GOT3 (cell line): ENCODE data around the gene SSC5D.

Experiments
- DNase-seq: peaks from one replicate; lab custom pipeline; 2025; ENCODE audit warnings: mixed read lengths; lab: John Stamatoyannopoulos, UW

SSC5D gene

DNA sequence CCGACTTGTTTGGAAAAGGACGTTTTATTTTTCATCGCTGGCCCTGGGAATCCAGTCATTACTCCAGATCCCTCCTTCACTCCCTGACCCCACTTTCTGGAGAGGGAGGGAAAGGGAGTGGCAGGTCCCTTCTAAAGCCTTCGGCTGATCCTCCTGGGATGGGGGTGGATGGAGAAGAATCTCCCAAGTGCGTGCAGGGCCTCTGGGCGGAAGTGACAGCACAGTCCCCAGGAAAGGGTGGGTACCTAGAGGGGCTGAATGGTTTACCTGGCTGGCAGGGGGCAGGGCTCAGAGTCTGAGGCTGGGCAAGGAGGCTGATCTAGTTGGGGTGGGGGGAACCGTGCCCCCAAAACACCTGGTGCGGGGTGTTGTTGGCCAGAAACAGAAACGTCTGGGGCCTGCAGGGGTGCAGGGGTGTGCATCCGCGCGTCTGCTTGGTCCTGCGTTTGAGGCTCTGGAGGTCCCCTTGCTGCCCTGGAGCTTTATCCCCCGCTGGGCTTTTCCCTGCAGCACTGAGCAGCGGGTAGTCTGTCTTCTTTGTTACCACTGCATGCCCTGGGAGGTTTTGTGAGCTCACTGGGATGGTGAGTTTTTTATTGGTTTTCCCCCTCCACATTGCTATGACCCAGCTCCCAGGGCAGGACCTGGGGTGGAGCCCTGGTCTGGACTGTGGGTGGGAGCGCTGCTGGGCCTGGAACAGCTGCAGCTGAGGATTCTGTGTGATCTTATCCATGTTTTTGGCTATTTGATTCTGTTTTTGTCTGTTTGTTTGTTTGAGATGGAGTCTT is 14.8 kb upstream of the SSC5D start:
- DNase-seq = no peak

DNA sequence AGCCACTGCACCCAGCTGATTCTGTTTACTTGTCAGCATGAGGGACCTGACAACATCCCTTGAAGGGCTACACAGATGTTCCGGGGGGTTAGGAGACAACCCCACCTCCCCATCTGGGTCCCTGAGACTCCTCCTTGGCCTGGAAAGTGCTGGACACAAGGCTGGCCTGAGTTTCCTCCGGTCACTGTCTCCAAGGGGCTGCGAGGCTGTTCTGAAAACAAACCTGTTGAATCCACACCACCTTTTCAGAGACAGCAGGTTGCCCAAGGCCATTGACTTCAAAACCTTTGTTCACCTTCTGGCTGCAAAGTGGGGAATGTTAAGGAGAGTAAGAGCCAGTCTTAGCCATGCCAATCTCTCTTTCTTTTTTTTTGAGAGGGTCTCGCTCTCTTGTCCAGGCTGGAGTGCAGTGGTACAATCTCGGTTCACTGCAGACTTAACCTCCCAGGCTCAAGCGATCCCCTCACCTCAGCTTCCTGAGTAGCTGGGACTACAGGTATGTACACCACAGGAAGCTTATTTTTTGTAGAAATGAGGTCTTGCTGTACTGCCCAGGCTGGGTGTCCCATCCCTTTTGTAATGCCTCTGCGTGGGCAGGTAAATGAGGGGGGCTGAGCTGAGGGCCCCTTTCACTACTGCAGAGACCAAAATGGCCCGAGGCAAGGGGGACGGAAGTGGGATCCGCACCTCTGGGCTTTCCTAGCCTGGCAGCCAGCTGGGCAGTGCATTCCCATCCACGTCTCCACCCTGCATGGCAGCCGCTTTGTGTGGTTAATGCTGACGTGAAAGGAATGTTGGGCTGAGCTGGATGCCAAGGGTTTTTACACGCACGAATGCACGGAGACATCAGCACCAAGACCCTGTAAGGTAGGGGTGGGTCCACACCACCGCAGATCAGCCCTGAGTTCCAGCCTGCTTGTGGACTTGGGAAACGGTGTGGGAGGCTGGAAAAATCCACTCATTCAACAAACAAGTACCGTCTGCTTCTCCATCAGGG is 13.7 kb upstream of the SSC5D start:
- DNase-seq = no peak

DNA sequence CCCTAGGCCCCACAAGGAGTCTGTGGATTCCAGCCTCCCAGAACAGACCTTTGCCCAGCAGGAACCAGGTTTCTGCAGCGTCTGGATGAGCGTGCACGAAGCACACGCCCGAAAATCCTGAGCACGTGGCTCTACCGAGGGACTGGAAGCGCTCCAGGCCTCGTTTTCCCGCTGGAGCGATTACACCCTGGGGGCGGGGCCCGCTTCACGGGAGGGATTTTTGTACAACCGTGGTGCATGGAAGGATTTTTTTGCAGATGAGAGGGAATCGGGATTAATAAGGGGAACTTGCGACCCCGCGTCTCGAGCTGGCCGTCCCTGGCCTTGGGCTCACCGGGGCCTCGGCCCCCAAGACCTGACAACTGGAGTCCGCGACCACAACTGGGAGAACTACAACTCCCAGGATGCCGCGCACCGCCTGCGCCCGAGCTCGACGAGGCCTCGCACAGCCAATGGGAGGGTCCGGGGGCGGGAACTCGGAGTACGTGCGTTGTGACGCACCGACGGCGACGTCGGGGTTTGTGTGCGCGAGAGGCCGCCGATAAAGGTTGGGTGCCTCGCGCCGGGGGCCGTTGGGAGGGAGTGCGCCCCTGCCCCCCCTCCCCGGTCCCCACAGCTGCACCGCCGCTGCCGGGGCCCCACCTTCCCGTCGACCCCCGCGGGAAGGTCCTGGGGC is 12.0 kb upstream of the SSC5D start, which contains the start of gene ZNF628:
ZNF628 (plus strand) TSS at position 518 of the 676 bp plus-strand sequence. CDS start 3,294 bp downstream, outside the sequence.
- peak; percentile 93 for DNase-seq

DNA sequence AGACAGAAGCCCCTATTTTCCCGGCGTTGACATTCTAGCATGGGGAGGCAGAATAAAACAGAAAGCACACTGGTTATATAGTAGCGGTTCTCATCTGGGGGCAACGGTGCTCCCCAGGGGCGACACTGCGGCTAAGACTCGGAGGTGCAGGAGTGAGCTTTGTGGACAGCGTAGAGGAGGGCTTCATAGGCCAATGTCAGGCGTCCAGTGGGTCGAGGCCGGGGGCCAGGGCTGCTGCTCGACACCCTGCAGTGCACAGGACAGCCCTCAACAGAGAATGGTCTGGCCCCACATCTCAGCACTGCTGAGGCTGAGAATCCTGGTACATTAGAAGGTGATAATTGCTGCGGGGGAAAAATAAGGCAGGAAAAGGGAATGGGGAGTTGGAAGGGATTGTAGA is 10.3 kb upstream of the SSC5D start:
- DNase-seq = no peak

DNA sequence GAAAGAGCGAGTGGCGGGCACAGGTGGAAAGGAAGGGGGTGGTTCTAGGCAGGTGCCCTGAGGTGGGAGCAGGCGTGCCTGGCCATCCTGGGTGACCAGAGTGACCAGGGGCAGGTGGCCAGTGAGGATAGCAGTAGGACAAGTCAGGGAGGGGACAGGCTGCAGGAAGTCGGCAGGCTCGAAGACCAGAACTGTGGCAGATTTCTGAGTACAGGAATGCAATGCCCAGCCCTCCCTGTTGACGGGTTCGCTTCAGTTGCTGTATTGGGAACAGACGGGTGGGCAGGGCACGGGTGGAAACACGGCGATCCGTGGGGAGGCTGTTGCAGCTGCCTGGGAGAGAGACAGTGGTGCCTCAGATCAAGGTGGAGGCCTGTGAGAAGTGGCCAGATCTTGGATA is 9.9 kb upstream of the SSC5D start:
- no peak for DNase-seq

DNA sequence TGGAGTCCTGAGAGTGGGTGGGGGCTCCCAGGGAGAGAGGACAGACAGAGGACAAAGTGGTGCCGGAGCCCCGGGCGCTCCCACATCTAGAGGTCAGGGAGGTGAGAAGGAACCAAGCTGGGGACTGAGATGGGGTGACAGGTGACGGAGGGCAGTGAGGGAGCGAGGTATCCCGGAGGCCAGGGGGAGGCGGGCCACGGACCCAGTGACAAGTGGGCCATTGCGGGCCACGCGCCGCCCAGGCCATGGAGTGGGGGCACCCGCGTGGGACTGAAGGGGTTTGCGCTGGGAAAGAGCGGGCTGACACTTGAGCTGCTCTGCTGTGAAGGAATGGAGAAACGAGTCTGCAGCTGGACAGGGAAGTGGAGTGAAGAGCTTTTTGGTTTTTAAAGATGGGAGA is 9.2 kb upstream of the SSC5D start:
- no peak for DNase-seq

DNA sequence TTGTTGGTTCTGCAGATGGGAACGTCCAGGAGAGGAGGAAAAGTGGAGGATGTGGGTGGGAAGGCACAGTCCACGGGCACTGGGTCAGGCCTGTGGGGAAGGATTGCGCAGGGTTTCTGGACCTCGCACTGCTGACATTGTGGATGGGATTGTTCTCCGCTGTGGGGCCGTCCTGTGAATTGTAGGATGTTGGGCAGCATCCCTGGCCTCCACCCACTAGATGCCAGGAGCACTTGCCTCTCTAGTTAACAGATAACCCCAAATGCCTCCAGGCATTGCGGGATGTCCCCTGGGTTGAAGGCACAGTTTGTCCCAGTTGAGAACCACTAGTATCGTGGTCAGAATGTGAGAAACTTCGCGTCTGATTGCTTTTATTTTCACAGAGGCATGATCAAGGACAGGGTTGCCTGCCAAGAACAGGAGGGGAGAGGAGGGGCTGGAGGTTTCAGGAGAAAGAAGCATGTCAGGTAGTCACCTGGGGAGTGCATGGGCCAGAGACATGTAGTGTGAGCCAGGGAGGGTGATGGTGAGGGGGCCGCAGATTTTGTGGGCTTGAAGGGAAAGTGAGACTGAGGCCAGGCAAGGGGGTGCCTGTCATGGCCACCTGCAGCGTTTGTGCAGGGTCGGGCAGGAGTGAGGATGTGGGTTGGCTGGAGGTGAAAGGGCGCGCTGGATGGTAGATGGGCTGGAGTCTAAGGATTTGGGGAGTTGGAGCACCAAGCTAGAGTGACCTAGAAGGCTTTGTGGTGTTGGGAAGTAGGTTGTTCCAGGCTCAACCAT is 8.6 kb upstream of the SSC5D start:
- DNase-seq = no peak

DNA sequence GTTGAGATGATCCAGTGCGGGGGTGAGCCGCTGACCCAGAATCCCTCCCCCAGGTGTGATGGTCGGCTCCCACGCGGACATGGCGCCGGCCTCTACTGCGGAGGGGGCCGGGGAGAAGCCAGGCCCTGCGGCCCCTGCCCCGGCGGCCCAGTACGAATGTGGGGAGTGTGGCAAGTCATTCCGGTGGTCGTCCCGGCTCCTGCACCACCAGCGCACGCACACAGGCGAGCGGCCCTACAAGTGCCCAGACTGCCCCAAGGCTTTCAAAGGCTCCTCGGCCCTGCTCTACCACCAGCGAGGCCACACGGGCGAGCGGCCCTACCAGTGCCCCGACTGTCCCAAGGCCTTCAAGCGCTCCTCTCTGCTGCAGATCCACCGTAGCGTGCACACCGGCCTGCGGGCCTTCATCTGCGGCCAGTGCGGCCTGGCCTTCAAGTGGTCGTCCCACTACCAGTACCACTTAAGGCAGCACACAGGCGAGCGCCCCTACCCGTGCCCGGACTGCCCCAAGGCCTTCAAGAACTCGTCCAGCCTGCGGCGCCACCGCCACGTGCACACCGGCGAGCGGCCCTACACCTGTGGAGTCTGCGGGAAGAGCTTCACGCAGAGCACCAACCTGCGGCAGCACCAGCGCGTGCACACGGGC is 7.0 kb upstream of the SSC5D start:
- DNase-seq = no peak

DNA sequence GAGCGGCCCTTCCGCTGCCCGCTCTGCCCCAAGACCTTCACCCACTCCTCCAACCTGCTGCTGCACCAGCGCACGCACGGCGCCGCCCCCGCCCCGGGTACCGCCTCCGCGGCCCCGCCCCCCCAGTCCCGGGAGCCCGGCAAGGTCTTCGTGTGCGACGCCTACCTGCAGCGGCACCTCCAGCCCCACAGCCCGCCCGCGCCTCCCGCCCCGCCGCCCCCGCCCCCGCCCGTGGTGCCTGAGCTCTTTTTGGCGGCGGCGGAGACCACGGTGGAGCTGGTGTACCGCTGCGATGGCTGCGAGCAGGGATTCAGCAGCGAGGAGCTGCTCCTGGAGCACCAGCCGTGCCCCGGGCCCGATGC is 6.5 kb upstream of the SSC5D start:
- DNase-seq = no peak

DNA sequence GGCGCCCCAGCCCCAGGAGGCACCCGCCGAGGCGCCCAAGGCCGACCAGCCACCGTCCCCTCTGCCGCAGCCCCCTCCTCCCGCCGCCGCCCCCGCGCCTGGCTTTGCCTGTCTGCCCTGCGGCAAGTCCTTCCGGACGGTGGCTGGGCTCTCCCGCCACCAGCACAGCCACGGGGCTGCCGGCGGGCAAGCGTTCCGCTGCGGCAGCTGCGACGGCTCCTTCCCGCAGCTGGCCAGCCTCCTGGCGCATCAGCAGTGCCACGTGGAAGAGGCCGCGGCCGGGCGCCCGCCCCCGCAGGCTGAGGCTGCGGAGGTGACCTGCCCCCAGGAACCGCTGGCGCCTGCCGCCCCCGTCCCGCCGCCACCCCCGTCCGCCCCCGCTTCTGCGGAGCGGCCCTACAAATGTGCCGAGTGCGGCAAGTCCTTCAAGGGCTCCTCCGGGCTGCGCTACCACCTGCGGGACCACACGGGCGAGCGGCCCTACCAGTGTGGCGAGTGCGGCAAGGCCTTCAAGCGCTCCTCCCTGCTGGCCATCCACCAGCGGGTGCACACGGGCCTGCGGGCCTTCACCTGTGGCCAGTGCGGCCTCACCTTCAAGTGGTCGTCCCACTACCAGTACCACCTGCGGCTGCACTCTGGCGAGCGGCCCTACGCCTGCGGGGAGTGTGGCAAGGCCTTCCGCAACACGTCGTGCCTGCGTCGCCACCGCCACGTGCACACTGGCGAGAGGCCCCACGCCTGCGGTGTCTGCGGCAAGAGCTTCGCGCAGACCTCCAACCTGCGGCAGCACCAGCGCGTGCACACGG is 5.9 kb upstream of the SSC5D start:
- DNase-seq = no peak

DNA sequence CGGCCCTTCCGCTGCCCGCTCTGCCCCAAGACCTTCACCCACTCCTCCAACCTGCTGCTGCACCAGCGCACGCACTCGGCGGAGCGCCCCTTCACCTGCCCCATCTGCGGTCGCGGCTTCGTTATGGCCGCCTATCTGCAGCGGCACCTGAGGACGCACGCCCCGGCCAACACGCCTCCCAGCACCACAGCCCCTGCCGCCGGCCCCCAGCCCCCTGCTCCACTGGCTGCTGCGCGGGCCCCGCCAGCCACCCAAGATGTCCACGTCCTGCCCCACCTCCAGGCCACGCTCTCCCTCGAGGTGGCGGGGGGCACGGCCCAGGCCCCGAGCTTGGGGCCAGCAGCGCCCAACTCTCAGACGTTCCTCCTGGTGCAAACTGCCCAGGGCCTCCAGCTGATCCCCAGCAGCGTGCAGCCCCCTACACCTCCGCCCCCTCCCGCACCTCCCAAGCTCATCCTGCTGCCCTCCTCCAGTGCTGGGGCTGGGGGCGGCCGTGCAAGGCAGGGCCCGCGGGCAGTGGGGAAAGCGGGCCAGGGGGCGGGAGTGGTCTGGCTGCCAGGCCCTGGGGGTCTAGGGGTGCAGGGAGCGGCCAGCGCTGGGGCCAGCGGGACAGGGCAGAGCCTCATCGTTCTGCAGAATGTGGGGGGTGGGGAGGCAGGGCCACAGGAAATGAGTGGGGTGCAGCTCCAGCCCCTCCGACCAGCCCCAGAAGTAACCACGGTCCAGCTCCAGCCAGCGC is 5.1 kb upstream of the SSC5D start:
- DNase-seq = no peak

DNA sequence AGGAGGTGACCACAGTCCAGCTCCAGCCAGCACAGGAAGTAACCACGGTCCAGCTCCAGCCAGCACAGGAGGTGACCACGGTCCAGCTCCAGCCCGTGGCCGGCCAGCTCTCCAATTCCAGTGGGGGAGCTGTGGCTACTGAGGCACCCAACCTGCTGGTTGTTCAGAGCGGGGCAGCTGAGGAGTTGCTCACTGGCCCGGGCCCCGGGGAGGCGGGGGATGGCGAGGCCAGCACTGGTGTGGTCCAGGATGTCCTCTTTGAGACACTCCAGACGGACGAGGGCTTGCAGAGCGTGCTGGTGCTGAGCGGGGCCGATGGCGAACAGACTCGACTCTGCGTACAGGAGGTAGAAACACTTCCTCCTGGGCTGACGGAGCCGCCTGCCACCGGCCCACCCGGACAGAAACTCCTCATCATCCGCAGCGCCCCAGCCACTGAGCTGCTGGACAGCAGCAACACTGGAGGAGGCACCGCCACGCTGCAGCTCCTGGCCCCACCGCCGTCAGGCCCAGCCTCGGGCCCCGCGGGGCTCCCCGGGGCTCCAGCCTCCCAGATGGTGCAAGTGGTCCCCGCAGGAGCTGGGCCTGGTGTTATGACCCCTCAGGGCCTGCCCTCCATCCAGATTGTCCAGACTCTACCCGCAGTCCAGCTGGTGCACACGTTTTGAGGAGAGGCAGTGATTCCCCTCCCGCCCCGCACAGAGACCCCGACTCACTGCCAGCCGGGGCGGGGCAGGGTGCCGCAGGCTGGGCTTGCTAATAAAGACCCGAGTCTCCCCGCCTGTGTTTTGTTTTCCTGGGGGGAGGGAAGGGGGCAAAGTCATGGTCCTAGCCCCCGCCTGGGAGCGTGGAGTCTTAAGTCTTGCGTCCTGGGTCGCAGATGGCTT is 4.3 kb upstream of the SSC5D start:
- no peak for DNase-seq

DNA sequence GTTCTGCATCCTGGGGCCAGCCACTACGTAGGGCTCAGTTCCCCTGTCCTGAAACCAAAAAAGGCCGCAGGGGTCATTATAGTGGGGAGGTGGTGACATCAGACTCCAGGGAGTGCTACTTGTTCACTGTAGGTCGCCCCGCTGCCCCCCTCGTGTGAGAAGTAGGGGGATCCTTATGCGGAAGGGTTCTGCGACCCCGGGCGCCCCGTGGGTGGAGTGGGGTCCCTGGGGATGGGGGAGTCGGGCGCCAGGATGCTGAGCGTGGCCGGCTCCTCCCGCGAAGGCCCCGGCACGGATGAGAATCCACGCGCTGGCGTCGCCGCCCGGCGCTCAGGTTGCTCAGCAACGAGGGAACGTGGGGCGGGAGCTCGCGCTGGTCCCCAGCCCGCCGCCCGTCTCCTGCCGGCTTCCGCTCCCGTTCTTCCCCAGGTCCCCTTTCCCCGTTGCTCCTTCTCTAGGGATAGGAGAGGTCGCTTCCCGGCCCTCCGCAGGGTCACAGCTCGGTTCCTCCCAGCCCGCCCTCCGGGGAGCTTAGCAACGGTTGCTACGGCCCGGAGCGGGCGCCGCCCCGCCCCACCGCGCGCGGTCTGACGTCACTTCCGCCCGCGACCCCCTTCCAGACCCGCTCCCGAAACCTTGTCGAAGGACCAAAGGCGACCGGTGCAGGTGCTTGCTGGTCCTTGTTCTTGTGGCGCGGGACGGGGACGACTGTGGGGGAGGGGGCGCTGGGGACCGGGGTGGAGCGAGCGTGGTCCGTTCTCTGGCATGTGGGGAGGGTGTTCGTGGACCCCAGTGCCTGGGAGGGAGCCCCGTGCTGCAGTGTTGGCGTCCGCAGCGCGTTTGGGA is 3.4 kb upstream of the SSC5D start, which contains the start of gene NAT14:
NAT14 (plus strand) TSS at position 596 of the 846 bp plus-strand sequence. CDS start 521 bp downstream, outside the sequence.
- peak; percentile 21 for DNase-seq

DNA sequence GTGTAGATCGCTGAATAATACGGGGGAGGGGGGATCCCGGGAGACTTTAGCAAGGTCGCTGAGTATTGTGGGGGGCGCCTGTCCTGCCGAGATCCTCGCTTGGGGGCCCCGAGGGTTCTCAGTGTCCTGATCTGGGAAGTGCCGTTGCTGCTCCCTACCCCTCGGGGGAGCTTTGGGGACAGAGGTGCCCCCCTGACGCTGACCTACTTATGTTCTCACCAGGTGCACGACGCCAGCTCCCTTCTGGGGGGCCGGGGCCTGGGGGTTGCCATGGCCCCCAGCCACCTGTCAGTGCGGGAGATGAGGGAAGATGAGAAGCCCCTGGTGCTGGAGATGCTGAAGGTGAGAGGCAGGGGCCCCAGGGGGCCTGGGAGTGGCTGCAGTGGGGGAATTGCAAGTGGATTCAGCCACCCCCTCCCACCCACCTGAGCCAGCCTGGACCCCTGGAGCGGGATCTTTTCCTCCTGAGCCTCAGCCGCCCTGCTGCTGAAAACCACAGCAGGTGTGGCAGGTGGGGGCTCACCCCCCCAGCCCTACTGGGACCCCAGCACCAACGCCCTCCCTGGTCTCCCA is 2.7 kb upstream of the SSC5D start:
- no peak for DNase-seq

DNA sequence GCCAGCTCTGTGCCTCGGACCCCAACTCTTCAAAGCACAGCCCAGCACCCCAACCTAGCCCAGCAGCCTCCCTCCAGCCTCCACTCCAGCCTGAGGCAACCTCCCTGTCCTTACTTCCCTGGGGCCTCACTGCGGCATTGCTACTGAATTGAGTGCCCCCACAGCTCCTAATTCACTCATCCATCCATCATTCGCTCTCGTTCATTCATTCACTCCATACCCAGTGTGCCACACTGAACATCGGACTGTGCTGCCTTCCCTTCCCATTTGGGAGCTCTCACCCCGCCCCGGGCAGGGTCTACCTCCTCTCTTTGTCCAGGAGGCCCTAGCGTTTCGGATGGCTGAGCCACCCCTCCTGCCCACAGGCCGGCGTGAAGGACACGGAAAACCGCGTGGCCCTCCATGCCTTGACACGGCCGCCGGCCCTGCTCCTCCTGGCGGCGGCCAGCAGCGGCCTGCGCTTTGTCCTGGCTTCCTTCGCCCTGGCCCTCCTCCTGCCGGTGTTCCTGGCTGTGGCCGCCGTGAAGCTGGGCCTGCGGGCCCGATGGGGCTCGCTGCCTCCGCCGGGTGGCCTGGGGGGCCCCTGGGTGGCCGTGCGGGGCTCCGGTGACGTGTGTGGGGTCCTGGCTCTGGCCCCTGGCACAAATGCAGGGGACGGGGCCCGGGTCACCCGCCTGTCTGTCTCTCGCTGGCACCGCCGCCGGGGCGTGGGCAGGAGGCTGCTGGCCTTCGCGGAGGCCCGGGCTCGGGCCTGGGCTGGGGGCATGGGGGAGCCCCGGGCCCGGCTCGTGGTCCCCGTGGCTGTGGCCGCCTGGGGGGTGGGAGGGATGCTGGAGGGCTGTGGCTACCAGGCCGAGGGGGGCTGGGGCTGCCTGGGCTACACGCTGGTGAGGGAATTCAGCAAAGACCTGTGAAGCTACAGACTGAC is 1.9 kb upstream of the SSC5D start:
- no peak for DNase-seq
